Measurements from ENCODE around the gene CAPN12.
"Not testable (repeated sequence)": the region's sequence is repeated elsewhere in the genome, so short reads cannot be mapped to it uniquely, and the experiment has no call there.

The CAPN12 gene, protein sequence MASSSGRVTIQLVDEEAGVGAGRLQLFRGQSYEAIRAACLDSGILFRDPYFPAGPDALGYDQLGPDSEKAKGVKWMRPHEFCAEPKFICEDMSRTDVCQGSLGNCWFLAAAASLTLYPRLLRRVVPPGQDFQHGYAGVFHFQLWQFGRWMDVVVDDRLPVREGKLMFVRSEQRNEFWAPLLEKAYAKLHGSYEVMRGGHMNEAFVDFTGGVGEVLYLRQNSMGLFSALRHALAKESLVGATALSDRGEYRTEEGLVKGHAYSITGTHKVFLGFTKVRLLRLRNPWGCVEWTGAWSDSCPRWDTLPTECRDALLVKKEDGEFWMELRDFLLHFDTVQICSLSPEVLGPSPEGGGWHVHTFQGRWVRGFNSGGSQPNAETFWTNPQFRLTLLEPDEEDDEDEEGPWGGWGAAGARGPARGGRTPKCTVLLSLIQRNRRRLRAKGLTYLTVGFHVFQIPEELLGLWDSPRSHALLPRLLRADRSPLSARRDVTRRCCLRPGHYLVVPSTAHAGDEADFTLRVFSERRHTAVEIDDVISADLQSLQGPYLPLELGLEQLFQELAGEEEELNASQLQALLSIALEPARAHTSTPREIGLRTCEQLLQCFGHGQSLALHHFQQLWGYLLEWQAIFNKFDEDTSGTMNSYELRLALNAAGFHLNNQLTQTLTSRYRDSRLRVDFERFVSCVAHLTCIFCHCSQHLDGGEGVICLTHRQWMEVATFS

DNA sequence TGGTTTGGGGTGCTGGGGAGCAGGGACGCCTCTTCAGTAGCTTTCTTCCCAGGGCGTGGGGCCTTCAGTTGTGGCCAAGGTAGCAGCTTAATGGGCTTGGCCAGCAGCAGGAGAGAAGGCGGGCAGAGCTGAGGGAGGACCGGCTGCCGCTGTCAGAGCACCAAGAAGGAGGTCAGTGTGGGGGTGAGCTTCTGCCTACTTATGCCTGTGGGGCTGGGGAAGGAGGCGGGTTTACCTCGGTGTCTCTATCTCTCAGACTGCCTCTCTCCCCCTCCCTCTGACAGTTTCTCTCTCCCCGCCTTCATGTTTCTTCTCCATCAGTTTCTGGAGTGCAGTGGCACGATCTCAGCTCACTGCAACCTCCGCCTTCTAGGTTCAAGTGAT lies at the start of gene CAPN12:
Gene CAPN12 (minus strand): TSS at position 177 of the 384 bp plus-strand sequence. CDS start 309 bp downstream, outside the sequence.
- no peak for DNase-seq (ENCODE audit: low read depth)

DNA sequence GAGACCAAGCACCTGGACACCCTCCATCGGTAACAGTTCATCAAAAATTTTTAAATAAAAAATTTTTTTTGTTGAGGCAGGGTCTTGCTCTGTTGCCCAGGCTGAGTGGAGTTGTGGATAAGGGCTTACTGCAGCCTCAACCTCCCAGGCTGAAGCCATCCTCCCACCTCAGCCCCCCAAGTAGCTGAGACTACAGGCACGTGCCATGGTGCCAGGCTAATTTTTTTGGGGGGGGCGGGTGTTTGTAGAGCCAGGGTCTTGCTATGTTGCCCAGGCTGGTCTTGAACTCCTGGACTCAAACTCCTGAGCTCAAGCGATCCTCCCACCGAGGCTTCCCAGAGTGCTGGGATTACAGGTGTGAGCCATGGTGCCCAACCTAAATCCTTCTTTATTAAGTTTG lies 49.4 kb upstream of the CAPN12 start:
- DNase-seq (ENCODE audit: low read depth) = no peak

DNA sequence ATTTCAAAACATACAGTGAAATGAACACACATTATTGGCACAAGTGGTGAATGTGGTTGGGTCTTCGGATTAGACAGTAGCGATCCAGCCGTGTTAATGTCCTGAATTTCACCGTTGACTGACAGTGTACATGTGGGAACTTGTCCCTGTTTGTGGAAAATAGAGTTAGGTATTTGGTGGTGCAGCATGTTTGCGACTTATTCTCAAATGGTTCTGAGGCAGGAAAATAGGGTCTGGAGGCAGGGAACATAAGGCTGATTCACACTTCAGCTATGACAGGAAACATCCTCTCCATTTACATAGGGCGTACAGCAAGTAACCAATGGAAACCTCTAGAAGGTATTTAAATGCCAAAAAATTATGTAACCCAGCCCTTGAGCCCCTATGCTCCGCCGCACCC lies 48.9 kb upstream of the CAPN12 start:
- no peak for DNase-seq (ENCODE audit: low read depth)

DNA sequence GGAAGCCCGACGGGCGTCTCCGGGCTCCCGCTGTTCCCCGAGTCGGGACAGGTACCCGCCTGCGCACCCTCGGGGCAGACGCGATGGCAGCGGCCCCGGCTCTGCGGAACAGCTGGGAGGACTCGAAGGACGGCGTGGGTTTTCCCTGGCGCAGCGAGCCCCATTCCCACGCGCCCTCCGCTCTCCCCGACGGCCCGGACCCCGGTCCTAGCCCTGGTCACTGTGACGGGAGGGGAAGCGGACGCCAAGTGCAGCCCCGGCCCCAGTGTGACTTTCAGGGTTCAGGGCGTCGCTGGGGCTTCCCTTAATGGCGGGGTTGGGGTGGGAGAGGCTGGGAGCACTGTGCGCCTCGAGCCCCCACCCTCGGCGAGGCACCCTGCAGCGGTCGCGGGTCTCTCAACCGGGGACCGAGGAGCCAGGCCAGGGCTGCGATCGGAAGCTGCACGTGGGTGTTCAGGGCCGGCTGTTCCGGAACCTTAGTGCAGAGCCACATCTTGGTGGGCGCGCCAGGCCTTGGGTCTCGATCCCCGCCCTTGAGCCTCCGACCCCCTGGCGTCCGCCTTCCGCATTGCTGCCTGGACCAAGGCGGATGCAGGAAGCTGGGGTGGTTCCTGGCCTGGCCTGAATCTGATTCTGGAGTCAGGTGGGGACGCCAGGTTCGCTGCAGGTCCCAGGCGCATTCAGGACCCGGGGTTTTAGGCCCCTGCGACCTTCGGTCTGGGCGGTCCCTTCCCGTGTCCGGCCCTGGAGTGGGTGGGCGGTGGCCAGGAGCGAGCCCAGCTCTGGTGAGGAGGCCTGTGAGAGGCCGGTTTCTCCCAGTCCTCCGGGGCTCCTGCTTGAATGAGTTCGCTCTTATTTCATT lies 48.2 kb upstream of the CAPN12 start:
- no peak for DNase-seq (ENCODE audit: low read depth)

DNA sequence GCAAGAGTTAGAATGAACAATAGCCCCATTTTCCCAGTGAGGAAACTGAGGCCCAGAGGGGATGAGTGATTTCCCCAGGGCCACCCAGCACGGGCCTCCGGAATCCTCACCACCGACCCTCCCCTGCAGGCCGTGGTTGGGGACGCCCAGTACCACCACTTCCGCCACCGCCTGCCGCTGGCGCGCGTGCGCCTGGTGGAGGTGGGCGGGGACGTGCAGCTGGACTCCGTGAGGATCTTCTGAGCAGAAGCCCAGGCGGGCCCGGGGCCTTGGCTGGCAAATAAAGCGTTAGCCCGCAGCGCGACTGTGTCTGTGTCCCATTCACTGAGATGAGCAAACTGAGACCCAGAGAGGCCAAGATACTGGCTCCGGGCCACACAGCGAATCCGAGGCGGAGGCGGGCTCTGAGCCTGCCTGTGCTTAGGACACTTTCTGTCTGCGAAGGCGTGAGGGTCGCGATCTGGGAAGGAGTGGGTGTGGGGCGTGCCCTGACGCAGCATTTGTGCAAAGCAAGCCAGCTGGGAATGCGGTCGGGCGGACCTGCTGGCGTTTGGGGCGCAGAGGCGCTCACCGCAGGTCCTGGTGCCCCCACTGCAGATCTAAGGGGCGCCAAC lies 47.3 kb upstream of the CAPN12 start:
- DNase-seq (ENCODE audit: low read depth) = not testable (repeated sequence)

DNA sequence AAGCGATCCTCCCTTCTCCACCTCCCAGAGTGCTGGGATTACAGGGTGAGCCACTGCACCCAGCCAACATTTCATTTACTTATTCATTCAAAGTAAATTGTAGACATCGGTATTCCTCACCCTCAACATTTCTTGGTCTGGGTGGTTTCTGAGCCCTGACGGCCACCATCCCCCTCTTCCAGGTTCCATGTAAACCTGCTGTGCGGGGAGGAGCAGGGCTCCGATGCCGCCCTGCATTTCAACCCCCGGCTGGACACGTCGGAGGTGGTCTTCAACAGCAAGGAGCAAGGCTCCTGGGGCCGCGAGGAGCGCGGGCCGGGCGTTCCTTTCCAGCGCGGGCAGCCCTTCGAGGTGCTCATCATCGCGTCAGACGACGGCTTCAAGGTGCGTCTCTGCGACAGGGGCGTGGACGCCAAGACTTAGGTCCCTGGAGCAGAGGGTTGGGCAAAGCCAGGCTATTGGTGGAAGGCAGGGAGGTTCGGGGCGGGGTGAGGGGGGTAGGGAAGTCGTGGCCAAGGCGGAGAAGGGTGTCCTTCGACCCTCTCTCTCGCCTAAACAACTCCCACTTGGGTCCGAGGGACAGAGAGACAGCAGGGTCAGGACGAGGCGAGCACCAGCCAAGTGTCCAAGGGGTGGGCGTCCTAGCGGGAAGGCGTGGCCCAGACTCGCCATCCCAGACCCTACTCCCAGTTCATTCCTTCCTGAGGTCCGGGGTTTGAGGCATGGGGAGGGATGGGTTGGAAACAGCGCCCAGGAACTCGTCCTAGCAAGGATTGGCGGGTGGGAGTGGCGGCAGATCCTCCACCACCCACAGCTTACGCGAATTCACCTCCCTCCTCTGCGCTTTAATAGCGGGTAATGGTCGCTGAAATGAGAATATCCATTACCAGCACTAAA lies 46.5 kb upstream of the CAPN12 start:
- not testable (repeated sequence) for DNase-seq (ENCODE audit: low read depth)

DNA sequence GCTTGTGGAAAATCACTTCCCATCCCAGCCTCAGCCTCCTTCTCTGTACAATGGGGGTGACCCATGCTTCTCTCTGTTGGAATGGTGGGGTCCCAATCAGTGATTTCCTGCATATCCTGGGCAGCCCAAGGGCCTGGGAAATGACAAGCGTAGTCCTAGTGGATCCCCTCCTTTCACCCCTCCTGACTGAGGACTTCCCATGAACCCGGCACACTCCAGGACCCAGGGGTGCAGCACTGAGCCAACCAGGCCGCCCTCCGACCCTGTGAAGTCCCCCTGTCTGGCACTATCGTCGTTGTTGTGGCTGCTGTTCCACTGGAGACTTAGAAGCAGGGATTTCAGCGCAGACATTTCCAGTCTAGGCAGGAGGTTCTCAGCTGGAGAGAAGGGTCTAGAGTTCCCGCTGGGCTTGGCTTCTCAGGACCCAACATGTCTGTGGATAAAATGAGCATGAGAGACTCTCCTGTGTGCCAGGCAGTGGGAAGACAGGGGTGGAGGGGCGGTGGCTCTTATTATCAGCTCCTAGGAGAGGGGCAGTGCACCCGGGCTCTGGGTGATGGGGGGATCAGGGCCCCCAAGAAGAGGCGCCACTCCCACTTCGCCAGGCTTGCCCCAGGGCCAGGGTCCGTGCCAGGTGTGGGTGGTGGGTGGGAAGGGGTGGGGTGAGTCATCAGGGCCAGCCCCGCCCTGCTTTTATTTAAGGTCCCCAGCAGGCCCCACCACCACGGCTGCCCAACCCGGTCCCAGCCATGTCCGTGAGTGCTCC lies 44.4 kb upstream of the CAPN12 start, which contains the start of gene LGALS7B:
Gene LGALS7B (plus strand): TSS at position 723 of the 766 bp plus-strand sequence. CDS start 27 bp downstream, at position 750.
- DNase-seq (ENCODE audit: low read depth) = no peak

DNA sequence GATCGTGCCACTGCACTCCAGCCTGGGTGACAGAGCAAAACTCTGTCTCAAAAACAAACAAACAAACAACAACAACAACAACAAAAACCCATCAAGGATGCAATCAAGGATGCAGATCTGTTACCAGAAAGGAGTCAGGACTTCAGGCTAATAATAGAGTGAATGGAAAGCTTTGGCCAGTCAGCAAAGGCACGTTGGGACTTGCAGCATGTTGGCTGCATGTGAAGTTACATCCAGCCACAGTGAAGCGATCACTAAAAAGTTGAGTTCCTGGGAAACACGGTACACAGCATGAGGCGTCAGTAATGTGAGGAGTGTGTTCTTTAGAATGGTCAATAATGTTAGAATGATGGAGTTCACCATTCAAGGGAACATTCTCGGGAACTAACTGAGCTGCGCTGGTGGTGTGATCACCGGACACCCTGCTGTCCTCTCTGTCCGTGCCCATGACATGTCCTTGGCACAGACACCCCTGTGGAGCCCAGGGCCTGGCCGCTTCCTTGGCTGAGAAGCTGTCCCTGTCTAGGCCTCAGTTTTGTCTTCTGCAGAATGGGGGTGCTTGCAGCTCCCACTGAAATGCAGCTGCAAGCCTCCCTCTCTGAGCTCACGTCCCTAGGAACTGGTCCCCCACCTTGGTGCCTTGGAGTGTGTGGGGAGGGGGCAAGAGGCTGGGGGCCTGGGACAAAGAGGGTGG lies 42.4 kb upstream of the CAPN12 start:
- no peak for DNase-seq (ENCODE audit: low read depth)

DNA sequence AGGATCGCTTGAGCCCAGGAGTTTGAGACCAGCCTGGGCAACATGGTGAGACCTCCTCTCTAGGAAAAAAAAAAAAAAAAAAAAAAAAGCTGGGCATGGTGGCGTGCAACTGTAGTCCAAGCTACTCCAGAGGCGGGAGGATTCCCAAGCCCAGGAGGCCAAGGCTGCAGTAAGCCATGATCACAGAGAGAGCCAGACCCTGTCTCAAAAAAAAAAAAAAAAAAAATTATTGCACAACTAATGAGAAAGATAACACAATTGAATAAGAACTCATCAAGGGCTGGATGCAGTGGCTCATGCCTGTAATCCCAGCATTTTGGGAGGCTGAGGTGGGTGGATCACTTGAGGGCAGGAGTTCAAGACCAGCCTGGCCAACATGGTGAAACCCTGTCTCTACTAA lies 41.8 kb upstream of the CAPN12 start:
- not testable (repeated sequence) for DNase-seq (ENCODE audit: low read depth)

DNA sequence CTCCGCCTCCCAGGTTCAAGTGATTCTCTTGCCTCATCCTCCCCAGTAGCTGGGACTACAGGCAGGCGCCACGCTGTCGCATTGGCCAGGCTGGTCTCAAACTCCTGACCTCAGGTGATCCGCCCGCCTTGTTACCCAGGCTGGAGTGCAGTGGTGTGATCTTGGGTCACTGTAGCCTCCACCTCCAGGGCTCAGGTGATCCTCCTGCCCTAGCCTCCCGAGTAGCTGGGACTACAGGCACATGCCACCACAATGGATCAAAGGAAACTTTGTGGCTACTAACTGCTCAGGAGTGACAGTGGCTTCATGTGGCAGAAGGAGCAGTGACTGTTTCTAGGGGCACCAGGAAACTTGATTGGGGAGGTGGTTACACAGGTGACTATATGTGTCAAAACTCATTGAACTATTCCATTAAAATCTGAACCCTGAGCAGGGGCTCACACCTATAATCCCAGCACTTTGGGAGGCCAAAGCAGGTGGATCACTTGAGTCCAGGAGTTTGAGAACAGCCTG lies 41.0 kb upstream of the CAPN12 start:
- DNase-seq (ENCODE audit: low read depth) = no peak

DNA sequence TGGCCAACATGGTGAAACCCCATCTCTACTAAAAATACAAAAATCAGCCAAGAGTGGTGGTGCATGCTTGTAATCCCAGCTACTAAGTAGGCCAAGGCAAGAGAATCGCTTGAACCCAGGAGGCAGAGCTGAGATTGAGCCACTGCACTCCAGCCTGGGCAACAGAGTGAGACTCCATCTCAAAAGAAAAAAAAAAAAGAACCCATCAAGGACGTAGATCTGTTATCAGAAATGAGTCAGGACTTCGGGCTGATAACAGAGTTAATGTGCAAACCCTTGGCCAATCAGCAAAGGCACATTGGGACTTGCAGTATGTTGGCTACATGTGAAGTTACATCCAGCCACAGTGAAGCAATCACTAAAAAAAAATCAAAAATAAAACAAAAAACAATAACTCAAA lies 40.0 kb upstream of the CAPN12 start:
- DNase-seq (ENCODE audit: low read depth) = no peak

DNA sequence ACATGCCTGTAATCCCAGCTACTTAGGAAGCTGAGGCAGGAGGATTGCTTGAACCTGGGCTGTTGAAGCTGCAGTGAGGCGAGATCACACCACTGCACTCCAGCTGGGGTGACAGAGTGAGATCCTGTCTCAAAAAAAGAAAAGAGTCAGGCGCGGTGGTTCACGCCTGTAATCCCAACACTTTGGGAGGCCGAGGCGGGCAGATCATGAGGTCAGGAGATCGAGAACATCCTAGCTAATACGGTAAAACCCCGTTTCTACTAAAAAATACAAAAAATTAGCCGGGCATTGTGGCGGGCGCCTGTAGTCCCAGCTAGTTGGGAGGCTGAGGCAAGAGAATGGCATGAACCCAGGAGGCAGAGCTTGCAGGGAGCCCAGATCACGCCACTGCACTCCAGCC lies 37.9 kb upstream of the CAPN12 start:
- not testable (repeated sequence) for DNase-seq (ENCODE audit: low read depth)

DNA sequence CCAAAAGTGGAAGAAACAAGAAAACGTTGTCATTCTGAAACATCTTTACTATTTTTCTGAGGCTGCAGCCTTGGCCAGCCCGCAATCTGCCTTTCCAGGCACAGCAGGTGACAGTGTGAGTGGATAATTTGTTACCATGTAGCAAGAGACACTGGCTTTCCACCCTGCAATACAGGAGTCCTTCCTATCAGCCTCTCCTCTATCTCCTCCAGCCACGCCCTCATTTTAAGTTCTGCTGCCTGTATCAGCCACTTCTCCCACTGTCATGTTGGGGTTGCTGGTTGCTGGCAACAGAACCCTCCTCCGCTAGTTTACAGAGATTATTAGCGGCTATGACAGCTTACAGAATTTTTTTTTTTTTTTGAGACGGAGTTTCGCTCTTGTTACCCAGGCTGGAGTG lies 36.8 kb upstream of the CAPN12 start:
- no peak for DNase-seq (ENCODE audit: low read depth)

DNA sequence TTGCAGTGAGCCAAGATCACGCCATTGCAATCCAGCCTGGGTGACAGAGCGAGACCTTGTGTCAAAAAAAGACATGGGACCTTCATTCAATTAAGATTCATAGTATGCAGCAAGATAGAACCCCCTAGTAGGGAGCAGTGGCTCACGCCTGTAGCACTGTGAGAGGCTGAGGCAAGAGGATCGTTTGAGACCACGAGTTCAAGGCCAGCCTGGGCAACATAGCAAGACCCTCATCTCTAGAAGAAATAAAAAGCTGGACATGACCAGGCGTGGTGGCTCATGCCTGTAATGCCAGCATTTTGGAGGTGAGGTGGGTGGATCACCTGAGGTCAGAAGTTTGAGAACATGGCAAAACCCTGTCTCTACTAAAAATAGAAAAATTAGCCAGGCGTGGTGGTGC lies 36.2 kb upstream of the CAPN12 start:
- no peak for DNase-seq (ENCODE audit: low read depth)

DNA sequence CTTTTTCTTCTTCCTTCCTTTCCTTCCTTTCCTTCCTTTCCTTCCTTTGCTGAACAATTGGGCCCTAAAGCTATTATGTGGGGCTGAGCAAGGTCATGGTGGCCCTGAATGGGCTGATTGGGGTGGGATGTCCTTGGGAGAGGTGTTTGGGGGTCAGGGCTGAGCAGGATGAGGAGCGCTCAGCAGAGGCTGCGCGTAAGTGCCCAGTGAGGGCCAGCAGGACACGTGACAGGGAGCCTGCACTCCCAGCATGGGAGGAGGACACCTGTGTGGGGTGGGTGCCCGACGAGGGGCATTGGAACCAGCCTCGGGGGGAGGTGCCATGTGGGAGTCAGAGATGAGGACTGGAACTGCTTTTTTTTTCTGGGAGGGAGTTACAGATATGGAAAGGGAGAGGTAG lies 34.5 kb upstream of the CAPN12 start:
- no peak for DNase-seq (ENCODE audit: low read depth)

DNA sequence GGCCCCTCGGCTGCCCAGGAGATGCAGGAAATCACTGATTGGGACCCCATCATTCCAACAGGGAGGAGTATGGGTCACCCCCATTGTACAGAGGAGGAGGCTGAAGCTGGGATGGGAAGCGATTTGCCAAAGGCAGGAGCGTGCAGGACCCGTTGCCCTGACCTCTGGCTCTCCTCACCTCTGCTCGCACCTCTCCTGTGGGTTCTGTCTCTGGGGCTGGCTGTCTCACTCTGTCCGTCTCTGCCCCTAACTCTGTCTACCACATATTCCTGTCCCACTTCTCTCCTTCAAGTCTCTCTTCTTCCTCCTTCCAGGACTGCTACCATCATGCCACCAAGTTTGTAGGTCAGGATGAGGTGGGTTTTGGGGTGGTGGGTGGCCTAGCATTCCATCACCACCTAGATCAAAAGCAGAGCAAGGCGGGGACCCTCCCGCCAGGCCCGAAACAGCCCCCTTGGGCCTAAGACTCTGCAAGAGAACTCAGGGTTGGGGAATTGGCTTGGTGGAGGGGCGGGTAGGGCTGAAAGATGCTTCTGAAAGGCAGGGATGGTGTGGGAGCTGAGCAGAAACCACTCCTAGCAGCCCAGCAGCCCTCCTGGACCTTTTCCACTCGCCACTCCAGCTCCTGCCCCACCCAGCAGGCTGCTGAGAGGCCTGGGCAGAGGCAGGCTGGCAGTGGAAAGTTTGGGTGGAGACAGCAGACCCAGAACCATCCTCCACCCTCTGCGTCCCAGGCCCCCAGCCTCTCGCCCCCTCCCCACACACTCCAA lies 30.1 kb upstream of the CAPN12 start:
- DNase-seq (ENCODE audit: low read depth) = no peak

DNA sequence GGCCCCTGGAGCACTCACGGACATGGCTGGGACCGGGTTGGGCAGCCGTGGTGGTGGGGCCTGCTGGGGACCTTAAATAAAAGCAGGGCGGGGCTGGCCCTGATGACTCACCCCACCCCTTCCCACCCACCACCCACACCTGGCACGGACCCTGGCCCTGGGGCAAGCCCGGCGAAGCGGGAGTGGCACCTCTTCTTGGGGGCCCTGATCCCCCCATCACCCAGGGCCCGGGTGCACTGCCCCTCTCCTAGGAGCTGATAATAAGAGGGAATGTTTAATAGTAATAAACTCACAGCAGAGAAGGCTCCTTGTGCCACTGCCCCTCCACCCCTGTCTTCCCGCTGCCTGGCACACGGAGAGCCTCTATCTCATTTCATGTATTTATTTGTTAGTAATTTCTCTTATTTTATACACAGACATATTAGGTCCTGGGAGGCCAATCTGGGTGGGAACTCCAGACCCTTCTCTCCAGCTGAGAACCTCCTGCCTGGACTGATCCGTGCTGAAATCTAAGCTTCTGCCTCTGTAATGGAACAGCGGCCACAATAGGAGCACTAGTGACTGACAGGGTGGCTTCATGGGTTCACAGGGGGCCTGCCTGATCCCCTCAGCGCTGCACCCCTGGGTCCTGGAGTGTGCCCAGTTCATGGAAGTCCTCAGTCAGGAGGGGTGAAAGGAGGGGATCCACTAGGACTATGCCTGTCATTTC lies 29.3 kb upstream of the CAPN12 start, which contains the start of gene LGALS7:
Gene LGALS7 (minus strand): TSS at position 49 of the 709 bp plus-strand sequence. CDS start 25 bp downstream, at position 24.
- DNase-seq (ENCODE audit: low read depth) = no peak

DNA sequence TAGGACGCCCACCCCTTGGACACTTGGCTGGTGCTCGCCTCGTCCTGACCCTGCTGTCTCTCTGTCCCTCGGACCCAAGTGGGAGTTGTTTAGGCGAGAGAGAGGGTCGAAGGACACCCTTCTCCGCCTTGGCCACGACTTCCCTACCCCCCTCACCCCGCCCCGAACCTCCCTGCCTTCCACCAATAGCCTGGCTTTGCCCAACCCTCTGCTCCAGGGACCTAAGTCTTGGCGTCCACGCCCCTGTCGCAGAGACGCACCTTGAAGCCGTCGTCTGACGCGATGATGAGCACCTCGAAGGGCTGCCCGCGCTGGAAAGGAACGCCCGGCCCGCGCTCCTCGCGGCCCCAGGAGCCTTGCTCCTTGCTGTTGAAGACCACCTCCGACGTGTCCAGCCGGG lies 27.3 kb upstream of the CAPN12 start:
- DNase-seq (ENCODE audit: low read depth) = not testable (repeated sequence)
